Esophagus squamous epithelium (tissue), 4 donors: Measurements from ENCODE around the gene NFATC4.

Experiments
- CTCF ChIP-seq, 6 experiments: fragments of 450-650 bp in 4 of 6; fragments of 200-600 bp in 2 of 6; sonication (generic) in 2 of 6; IDR thresholded peaks; one replicate each; pipeline ENCODE4 v1.5.1; 2016 to 2019; ENCODE audit warnings: antibody characterized with exemption in 6 of 6, mild to moderate bottlenecking in 4 of 6, moderate library complexity in 4 of 6
- POLR2A ChIP-seq, 4 donors: fragments of 450-650 bp; IDR thresholded peaks; one replicate each; pipeline ENCODE4 v1.6.1; 2017; ENCODE audit warnings: antibody characterized with exemption in 4 of 4, mild to moderate bottlenecking in 4 of 4, moderate library complexity in 3 of 4

- TF ChIP-seq CTCF (IDR thresholded peaks at IDR 0.05) (no peak), POLR2A (IDR thresholded peaks at IDR 0.05) (no peak)
Measured at GRCh38 chr14:24329073-24329663, 38.8 kb upstream of the NFATC4 start.
